Smooth muscle cell of the umbilical artery (primary cell): ENCODE results near the gene SYNJ2BP. TPM values are rescaled to one million over a fixed set of nuclear protein-coding genes. Genes with fewer than 3 reads are reported as not detected.

Experiments
- total RNA-seq: library from RNA; depleted of rRNA; stranded (reverse); fragments of >200 nt; gene quantifications from 2 replicates; pipeline ENCODE4 v1.2.3, GENCODE V29; 2014

SYNJ2BP gene, protein sequence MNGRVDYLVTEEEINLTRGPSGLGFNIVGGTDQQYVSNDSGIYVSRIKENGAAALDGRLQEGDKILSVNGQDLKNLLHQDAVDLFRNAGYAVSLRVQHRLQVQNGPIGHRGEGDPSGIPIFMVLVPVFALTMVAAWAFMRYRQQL
- 19.2 and 19.6 TPM in 2 replicates for total RNA-seq

DNA sequence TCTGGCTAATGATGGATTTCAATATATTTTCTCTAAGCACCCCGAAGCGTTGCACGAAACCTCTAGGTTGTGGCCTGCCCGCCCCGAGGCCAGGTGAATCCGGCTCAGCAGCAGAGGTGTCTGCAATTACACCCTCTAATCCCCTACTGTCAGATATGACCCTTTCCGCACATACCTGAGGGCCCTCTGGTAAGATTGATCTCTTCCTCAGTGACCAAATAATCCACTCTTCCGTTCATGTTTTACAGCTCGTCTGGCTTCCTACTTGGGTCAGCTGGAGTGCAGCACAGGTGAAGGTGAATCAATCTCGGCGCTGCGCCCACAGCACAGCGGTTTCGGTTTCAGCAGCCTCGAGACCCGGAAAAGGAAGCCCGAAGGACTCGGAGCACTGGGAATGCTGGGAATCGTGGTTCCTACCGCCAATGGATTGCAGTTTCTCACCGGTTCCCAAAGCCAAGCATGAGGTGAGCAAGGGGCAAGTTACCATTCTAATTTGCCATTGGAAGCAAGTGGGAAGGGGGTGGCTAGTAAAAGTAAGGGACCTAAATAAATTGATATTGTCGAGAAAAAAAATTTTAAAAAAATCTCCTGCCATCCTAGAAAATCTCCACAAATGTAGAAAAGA is at the start of gene SYNJ2BP:
TSS of gene SYNJ2BP (minus strand) at position 366 of the 625 bp plus-strand sequence. CDS start at position 239, 127 bp downstream.

DNA sequence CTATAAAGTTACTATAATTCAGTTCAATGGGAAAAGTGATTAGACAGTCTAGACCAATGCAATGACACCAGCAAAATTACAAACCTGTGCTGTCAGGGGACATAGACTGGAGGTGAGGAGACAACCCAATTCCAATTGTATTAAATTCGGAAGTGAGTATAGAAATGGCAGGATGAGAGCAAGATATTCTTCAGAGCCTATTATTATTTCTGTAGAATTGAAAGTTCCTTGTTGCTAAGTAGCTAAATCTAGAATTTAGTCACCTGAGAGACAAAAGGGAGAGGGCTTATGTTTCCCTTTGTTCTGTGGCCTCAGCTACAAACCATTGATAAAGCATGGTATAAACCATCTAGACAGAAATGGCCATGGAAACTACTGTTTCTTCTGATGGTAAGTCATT is 35.0 kb upstream of the SYNJ2BP start, which contains the start of gene ADAM21:
TSS of gene ADAM21 (plus strand) at position 301 of the 400 bp plus-strand sequence. CDS start 5,326 bp downstream, outside the sequence.

Other genes with a start within 250 kb of the SYNJ2BP start
- gene SLC8A3, start 228.1 kb downstream of the SYNJ2BP start, total RNA-seq, result 0.65 and 0.89 TPM in 2 replicates
- gene COX16, start 57.4 kb downstream of the SYNJ2BP start, total RNA-seq, result 34.9 and 48.4 TPM in 2 replicates
- gene ADAM21, start 35.1 kb upstream of the SYNJ2BP start, total RNA-seq, result 0.30 and 0.37 TPM in 2 replicates
- 2.4 and 2.5 TPM in 2 replicates for gene ADAM20, start 117.9 kb upstream of the SYNJ2BP start, total RNA-seq
- 33.9 and 37.3 TPM in 2 replicates for gene MED6, start 183.6 kb upstream of the SYNJ2BP start, total RNA-seq
- gene TTC9, start 224.8 kb upstream of the SYNJ2BP start, total RNA-seq, result under 0.01 TPM in 2 replicates